HG02973 (cell line): ENCODE results near the gene OR52N4.
"Not testable (repeated sequence)": the region's sequence is repeated elsewhere in the genome, so short reads cannot be mapped to it uniquely, and the experiment has no call there.

Experiments
- ATAC-seq: cut with Tn5 transposase; IDR thresholded peaks from one replicate; pipeline ENCODE4 v1.9.1; 2021; ENCODE audit warnings: moderate library complexity; ENCODE audit not compliant: unreplicated experiment

Gene OR52N4

GRCh38 chr11:5753943-5754342 is at the start of gene OR52N4:
TSS of gene OR52N4 (plus strand) at chr11:5754243. CDS start at chr11:5754741, 498 bp downstream.
- ATAC-seq = no peak

- ATAC-seq = no peak
Measured at GRCh38 chr11:5705688-5706087, 48.4 kb upstream of the OR52N4 start.

- no peak for ATAC-seq
Measured at GRCh38 chr11:5712507-5712906, 41.5 kb upstream of the OR52N4 start.

DNA sequence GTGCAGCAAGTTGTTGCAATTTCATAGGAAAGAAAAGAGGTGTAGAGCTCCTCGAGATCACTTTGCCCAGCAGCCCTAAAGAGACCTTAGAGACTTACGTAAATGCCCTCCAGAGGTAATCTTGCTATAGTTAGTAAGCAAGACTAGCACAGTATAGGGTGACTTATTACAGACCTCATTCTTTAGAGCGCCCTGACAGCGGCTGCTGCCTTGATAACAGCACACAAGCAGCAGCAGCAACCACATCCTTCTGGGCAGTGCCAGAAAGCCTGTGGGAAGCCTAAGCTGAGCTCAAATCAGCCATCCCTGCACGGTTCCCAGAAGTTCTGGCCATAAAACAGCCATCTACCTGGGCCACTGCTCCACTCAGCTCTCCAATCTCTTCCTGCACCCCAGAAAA is 40.3 kb upstream of the OR52N4 start:
- no peak for ATAC-seq

DNA sequence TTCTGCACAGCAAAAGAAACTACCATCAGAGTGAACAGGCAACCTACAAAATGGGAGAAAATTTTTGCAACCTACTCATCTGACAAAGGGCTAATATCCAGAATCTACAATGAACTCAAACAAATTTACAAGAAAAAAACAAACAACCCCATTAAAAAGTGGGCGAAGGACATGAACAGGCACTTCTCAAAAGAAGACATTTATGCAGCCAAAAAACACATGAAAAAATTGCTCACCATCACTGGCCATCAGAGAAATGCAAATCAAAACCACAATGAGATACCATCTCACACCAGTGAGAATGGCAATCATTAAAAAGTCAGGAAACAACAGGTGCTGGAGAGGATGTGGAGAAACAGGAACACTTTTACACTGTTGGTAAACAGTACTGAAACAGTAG is 37.5 kb upstream of the OR52N4 start:
- ATAC-seq = not testable (repeated sequence)

DNA sequence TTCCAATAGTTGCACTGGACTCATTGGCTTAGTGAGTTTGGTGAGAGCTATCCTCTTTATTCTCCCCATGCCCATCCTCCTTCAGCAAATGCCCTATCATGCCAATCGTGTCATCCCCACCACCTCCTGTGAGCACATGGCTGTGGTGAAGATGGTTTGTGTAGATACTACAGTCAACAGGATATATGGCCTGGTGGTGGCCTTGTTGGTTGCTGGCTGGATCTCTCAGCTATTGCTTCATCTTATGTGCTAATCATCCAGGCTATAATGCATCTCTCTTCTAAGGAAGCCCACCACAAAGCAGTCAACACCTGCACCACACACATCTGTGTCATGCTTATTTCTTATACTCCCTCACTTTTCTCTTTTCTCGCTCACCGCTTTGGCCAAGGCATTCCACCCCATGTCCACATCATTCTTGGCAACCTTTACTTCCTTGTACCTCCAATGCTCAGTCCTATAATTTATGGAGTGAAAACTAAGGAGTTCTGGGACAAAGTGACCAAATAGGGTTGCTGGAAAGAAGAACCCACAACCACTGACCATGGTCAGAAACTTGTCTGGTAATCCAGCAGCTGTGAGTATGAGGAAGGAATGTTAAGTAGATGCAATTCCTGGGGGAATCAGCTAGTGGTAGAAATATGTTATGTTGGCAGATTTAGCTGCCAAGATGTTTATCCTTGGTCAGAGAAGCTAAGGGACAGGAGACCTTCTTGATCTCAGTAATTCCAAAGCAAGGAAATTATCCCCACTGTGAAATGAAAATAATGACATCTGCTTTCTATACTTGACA is 34.1 kb upstream of the OR52N4 start:
- no peak for ATAC-seq

DNA sequence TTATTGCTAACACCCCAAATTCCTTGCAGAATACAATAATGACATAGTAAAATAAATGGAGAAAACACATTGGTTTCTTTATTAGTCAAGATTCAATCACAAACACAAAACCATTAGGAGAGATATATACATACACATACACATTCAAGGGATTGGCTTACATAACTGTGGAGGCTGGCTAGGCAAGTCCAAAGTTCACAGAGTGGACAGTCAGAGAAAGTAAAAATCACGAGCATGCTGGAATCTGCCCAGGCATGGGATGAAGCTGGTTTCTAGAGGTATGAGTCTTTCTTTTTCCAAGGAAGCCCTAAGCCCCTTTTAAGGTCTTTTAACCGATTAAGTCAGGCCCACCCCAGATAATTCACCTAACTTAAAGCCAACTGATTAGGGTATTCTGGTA is 31.4 kb upstream of the OR52N4 start:
- ATAC-seq = no peak

- ATAC-seq = no peak
Measured at GRCh38 chr11:5726351-5726750, 27.7 kb upstream of the OR52N4 start.

DNA sequence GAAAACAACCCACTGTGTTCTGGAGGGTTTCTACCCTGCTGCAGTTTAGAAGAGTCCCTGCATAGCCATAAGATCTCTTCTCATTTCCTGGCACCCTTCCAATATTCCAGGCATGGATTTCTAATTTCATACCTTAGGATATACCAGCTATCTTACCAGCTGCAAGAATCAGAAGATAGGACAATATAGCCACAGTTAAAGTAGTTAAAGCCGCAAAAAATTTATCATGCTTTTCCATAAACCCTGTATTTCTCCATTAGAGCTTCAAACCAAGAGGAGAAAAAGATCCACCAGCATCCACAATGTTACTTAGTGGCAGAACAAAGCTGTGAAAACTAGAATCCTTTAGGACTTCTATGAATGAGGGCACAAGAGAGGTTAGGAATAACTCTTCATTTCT is 26.4 kb upstream of the OR52N4 start:
- no peak for ATAC-seq

DNA sequence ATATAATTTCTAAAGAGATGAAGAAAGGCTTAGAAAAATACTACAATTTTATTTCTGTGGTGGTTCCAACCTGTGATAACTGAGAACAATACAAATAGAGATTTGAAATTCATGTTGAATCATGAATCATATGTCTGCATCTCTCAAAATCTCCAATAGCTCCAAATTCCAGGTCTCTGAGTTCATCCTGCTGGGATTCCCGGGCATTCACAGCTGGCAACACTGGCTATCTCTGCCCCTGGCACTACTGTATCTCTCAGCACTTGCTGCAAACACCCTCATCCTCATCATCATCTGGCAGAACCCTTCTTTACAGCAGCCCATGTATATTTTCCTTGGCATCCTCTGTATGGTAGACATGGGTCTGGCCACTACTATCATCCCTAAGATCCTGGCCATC is 17.6 kb upstream of the OR52N4 start, which contains the start of gene OR56B1:
TSS of gene OR56B1 (plus strand) at position 53 of the 400 bp plus-strand sequence. CDS start at position 122, 69 bp downstream.
- no peak for ATAC-seq

DNA sequence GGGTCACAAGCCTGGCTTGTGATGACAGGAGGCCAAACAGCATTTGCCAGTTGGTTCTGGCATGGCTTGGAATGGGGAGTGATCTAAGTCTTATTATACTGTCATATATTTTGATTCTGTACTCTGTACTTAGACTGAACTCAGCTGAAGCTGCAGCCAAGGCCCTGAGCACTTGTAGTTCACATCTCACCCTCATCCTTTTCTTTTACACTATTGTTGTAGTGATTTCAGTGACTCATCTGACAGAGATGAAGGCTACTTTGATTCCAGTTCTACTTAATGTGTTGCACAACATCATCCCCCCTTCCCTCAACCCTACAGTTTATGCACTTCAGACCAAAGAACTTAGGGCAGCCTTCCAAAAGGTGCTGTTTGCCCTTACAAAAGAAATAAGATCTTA is 17.0 kb upstream of the OR52N4 start:
- no peak for ATAC-seq

GRCh38 chr11:5737670-5738392 is 16.2 kb upstream of the OR52N4 start:
- ATAC-seq = no peak

DNA sequence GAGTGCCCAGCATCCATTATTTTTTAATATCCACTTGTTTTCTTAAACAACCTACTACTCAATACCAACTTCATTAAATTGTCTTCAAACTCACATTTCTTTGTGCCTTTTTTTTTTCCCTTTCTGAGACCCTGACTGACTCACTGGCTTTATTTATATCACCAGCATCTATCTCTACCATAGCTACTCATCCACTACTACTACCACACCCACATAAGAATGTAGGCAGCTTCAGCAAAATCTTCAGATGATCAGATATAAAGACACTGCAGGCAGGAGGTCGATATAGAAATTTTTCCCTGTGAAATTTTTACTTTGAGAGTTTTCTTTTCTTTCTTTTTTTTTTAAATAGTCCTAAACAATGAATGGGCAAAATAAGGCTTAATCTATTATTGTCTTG is 15.6 kb upstream of the OR52N4 start:
- no peak for ATAC-seq

DNA sequence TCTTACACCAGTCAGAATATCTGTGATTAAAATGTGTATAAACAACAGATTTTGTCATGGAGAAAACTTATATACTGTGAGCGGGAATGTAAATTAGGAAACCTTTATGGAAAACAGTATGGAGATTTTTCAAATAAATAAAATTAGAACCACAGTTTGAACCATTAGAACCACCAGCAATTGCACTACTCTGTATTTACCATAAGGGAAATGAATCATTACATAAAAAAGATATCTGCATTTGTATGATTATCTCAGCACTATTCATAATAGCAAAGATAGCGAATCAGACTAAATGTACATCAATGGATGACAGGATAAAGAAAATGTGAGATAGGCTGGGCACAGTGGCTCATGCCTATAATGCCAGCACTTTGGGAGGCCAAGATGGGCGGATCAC is 7.4 kb upstream of the OR52N4 start:
- ATAC-seq = no peak

DNA sequence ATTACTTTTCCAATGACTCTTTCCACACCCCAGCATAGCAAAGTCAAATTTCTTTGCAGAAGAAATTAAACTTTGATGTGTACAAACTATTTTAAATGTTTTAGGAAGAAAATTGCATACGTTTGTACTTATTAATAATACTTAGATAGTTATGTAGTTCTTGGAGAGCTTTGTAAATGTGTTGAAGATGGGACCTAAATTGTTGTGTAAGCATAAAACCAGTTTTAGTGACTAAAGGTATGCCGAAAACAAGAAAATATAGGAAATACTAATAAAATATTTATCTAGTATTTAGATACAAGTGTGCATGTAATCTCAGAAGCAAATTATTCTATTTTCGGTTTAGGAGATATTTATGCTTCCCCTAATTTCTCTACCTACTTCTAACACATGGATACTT is 4.2 kb upstream of the OR52N4 start:
- no peak for ATAC-seq

DNA sequence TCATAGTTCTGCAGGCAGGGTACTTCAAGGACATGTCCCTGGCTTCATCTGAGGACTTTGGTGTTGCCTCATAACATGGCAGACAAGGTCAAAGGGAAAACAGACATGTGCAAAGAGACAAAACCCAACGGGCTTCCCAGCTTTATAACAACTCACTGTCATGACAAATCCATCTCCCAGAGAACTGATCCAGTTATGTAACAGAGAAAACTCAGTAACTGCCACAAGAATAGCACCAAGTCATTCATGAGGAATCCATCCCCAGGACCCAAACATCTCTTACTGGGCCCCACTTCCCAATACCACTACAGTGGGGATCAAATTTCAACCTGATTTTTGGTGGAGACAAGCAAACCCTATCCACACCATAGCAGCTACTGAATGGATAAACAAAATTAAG is 13.0 kb downstream of the OR52N4 start:
- ATAC-seq = no peak

DNA sequence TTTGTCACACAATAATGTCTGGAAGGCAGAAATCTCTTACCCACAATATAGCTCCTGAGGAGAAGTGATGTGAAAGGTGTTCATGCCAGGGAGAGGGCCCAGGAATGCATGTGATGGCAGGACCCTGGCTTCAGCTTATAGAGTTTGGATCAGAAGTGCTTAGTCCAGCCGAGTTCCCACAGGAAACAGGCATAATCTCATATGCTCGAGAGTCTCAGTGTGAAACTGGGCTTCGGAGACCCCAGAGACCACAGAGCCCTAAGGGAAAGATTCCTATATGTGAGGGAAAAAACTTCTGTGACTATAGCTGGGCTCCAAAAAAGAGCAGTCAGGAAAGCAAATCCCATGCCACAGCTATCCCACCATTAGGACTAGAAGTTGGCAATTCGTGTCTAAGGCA is 29.2 kb downstream of the OR52N4 start, which contains the start of gene OR52N5:
TSS of gene OR52N5 (minus strand) at position 101 of the 400 bp plus-strand sequence. CDS start 4,721 bp downstream, outside the sequence.
- ATAC-seq = no peak

DNA sequence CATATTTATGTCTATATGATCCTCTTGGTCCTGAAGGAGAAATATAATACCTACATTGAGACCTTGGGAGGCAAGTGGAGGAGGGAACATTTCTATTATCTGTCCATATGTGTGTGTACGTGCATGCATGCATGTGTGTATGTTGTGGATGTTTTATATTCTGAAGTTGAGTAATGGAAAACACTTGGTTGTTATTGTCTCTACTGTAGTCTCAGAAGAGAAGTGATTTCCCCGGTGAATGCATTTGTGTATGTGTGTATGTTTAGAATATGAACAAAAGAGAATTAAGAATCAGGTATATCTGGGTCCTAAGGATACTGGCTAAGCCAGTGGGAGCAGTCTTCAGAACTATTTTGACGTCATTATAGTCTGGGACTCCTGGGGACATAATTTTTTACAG is 37.1 kb downstream of the OR52N4 start, which contains the start of gene OR52N1:
TSS of gene OR52N1 (minus strand) at position 101 of the 400 bp plus-strand sequence. CDS start 2,449 bp downstream, outside the sequence.
- ATAC-seq = no peak

GRCh38 chr11:5796541-5796940 is 42.5 kb downstream of the OR52N4 start:
- no peak for ATAC-seq

- ATAC-seq = no peak
Measured at GRCh38 chr11:5803982-5804381, 49.9 kb downstream of the OR52N4 start.
